Loucy (cell line): ENCODE data around the gene ADAR.

Experiments used
- H2AFZ ChIP-seq: fragments of 200-600 bp; sonication (generic); 2 replicates; pipeline ENCODE4 v1.6.0; 2016; ENCODE audit warnings: antibody characterized with exemption, mild to moderate bottlenecking, low read length, moderate library complexity
- H3F3A ChIP-seq: fragments of 200-600 bp; 2 replicates; pipeline ENCODE4 v1.6.0; 2016; ENCODE audit warnings: antibody characterized with exemption, low read depth, mild to moderate bottlenecking
- H3K27me3 ChIP-seq: fragments of 200-600 bp; sonication (generic); 2 replicates; pipeline ENCODE4 v1.6.1; 2014; ENCODE audit warnings: low read length, mild to moderate bottlenecking; ENCODE audit not compliant: insufficient read depth, poor library complexity, severe bottlenecking
- H3K36me3 ChIP-seq: fragments of 200-600 bp; sonication (generic); 2 replicates; pipeline ENCODE4 v1.6.1; 2016; ENCODE audit warnings: low read length; ENCODE audit not compliant: insufficient read depth
- H3K4me1 ChIP-seq: fragments of 200-600 bp; sonication (generic); 2 replicates; pipeline ENCODE4 v1.5.1; 2014; ENCODE audit warnings: low read length, mild to moderate bottlenecking; ENCODE audit not compliant: insufficient read depth, poor library complexity, severe bottlenecking
- H3K4me2 ChIP-seq: fragments of 200-600 bp; sonication (generic); 2 replicates; pipeline ENCODE4 v1.6.0; 2014; ENCODE audit warnings: antibody characterized with exemption, low read length, low read depth, mild to moderate bottlenecking; ENCODE audit not compliant: poor library complexity, severe bottlenecking
- H3K4me3 ChIP-seq: fragments of 200-600 bp; sonication (generic); 2 replicates; pipeline ENCODE4 v1.5.1; 2014; ENCODE audit warnings: low read length, mild to moderate bottlenecking, mixed read lengths; ENCODE audit not compliant: poor library complexity, severe bottlenecking
- H3K79me2 ChIP-seq: fragments of 200-600 bp; sonication (generic); 2 replicates; pipeline ENCODE4 v1.6.1; 2014; ENCODE audit warnings: low read length; ENCODE audit not compliant: insufficient read depth
- H3K9ac ChIP-seq: fragments of 200-600 bp; sonication (generic); 2 replicates; pipeline ENCODE4 v1.6.0; 2014; ENCODE audit warnings: mild to moderate bottlenecking, low read depth, low read length, moderate library complexity; ENCODE audit not compliant: poor library complexity, severe bottlenecking
- H3K9me2 ChIP-seq: fragments of 200-600 bp; sonication (generic); replicated peaks from 2 replicates; pipeline ENCODE4 v1.6.1; 2016; ENCODE audit warnings: low read depth, low read length, mixed read lengths
- H3K9me3 ChIP-seq: fragments of 200-600 bp; sonication (generic); 2 replicates; pipeline ENCODE4 v1.6.1; 2014; ENCODE audit warnings: mild to moderate bottlenecking, antibody characterized with exemption, low read length, low read depth; ENCODE audit not compliant: insufficient read depth
- H4K20me1 ChIP-seq: fragments of 200-600 bp; sonication (generic); 2 replicates; pipeline ENCODE4 v1.6.0; 2014; ENCODE audit warnings: antibody characterized with exemption, low read length, mild to moderate bottlenecking; ENCODE audit not compliant: insufficient read depth, poor library complexity, severe bottlenecking
- EZH2phosphoT487 ChIP-seq: fragments of 200-600 bp; IDR thresholded peaks from 2 replicates; pipeline ENCODE4 v1.6.1; 2018; ENCODE audit warnings: antibody characterized with exemption, mild to moderate bottlenecking, moderate library complexity, borderline replicate concordance
- TF ChIP-seq, protein P1 (sequence below): fragments of 200-600 bp; sonication (generic); conservative IDR thresholded peaks from 2 replicates; pipeline ENCODE4 v1.5.1; 2014; ENCODE audit warnings: mild to moderate bottlenecking, antibody characterized with exemption, low read length

Gene ADAR

DNA sequence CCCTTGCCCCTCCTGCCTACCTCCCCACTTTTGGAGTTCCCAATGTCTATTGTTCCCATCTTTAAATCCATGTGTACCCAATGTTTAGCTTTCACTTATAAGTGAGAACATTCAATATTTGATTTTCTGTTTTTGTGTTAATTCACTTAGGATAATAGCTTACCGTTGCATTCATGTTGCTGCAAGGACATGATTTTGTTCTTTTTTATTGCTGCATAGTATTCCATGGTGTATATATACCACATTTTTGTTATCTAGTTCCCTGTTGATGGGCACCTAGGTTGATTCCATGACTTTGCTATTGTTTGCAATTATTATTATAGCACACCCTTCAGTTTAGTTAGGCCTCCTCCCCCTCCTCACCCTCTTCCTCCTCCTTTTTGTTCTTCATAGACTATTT lies 33.5 kb upstream of the ADAR start:
- no peaks in the 10 kb centered on the region for H4K20me1 ChIP-seq
- H3K9me2 ChIP-seq: no peaks in the 10 kb centered on the region
- no peaks in the 10 kb centered on the region for H3K79me2 ChIP-seq
- TF ChIP-seq EZH2phosphoT487: no peak
- TF ChIP-seq, protein P1, sequence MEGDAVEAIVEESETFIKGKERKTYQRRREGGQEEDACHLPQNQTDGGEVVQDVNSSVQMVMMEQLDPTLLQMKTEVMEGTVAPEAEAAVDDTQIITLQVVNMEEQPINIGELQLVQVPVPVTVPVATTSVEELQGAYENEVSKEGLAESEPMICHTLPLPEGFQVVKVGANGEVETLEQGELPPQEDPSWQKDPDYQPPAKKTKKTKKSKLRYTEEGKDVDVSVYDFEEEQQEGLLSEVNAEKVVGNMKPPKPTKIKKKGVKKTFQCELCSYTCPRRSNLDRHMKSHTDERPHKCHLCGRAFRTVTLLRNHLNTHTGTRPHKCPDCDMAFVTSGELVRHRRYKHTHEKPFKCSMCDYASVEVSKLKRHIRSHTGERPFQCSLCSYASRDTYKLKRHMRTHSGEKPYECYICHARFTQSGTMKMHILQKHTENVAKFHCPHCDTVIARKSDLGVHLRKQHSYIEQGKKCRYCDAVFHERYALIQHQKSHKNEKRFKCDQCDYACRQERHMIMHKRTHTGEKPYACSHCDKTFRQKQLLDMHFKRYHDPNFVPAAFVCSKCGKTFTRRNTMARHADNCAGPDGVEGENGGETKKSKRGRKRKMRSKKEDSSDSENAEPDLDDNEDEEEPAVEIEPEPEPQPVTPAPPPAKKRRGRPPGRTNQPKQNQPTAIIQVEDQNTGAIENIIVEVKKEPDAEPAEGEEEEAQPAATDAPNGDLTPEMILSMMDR: no peak
- H3K4me3 ChIP-seq: no peak overlapping the region
- H3K9me3 ChIP-seq: peaks cover 5% of the 10 kb centered on the region; the same call in 1 of the 2 replicates
- H3K4me2 ChIP-seq: no peak overlapping the region
- H3K36me3 ChIP-seq: no peaks in the 10 kb centered on the region
- no peak overlapping the region for H2AFZ ChIP-seq
- no peaks in the 10 kb centered on the region for H3K4me1 ChIP-seq
- H3K27me3 ChIP-seq: no peaks in the 10 kb centered on the region
- H3F3A ChIP-seq: no peaks in the 10 kb centered on the region
- no peak overlapping the region for H3K9ac ChIP-seq

DNA sequence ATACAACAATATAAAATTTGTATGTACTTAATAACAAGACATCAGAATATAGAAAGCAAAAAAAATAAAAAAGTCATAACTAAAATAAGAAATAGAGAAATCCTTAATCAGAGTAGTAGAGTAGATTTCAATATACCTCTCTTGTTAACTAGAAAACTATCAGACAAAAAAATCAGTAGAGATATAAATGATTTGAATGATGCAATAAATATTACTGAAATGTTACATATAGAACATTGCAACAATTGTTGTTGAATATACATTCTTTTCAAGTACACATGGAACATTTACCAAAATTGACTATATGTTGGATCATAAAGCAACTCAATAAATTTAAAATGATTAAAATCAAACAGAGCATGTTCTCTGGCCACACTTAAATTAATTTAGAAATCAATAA lies 31.9 kb upstream of the ADAR start:
- Histone ChIP-seq H3K9me2 (no peaks in the 10 kb centered on the region), H3K4me3 (no peak overlapping the region), H3K79me2 (no peaks in the 10 kb centered on the region), H3K4me1 (no peaks in the 10 kb centered on the region), H3K27me3 (no peaks in the 10 kb centered on the region), H2AFZ (no peak overlapping the region), H3K4me2 (no peak overlapping the region), H3K9ac (no peak overlapping the region), H4K20me1 (no peaks in the 10 kb centered on the region), H3F3A (no peaks in the 10 kb centered on the region), H3K36me3 (no peaks in the 10 kb centered on the region), H3K9me3 (peaks cover 5% of the 10 kb centered on the region; the same call in 1 of the 2 replicates)
- TF ChIP-seq EZH2phosphoT487: no peak
- TF ChIP-seq, protein P1: no peak

DNA sequence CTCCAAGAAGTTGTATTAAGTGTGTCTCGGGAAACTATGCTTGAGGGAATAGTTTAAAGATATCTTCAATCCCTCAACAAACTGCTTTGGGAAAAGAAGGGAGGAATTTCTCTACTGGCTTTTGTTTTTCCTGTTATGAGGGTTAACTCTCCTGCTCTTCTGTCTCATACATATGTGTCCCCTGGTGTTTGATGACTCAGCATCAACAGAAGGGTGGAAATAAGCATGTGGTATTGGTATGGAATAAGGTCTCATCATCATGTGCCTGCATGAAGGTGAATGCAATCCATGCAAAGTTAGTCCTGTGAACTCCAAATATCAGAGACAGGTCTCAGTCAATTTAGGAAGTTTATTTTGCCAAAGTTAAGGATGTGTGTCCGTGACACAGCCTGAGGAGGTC lies 27.2 kb upstream of the ADAR start:
- Histone ChIP-seq H3K9me2 (no peaks in the 10 kb centered on the region), H3K9me3 (peaks cover 5% of the 10 kb centered on the region; the same call in 1 of the 2 replicates), H3K4me3 (no peak overlapping the region), H3K4me1 (no peaks in the 10 kb centered on the region), H3K79me2 (no peaks in the 10 kb centered on the region), H4K20me1 (no peaks in the 10 kb centered on the region), H3K4me2 (no peak overlapping the region), H3K9ac (no peak overlapping the region), H3F3A (no peaks in the 10 kb centered on the region), H3K36me3 (no peaks in the 10 kb centered on the region), H3K27me3 (no peaks in the 10 kb centered on the region), H2AFZ (no peak overlapping the region)
- TF ChIP-seq, protein P1: no peak
- no peak for TF ChIP-seq EZH2phosphoT487
